HepG2 (cell line): ENCODE results near the gene SPTBN4. TPM values are rescaled to one million over a fixed set of nuclear protein-coding genes. Genes with fewer than 3 reads are reported as not detected.

ENCODE experiments used
- ATAC-seq: fragments of 200-7000 bp; cut with Tn5 transposase; 3 replicates; pipeline ENCODE4 v1.9.1; 2020; ENCODE audit warnings: mild to moderate bottlenecking, moderate library complexity
- BruUV-seq: library from RNA; stranded (reverse); fragments of 400-500 nt; replicated peaks from 2 replicates; lab custom pipeline; 2021; lab: Mats Ljungman, UMichigan
- CTCF ChIA-PET: fragments of 300-600 bp; formaldehyde crosslinking; extraction: SDS; loops from one replicate; lab custom pipeline; 2021; ENCODE audit warnings: low total read pairs, inconsistent platforms, low intra/inter-chr PET ratio; lab: Yijun Ruan, JAX
- POLR2A ChIA-PET: fragments of 350-600 bp; sonication (Branson Sonifier 250); formaldehyde crosslinking; loops from one replicate; lab custom pipeline; 2020; ENCODE audit warnings: antibody characterized with exemption, inconsistent platforms; lab: Yijun Ruan, JAX
- DNase-seq: peaks from one replicate; pipeline ENCODE4 v3.0.0-alpha.2; 2015; ENCODE audit warnings: low spot score
- FAIRE-seq: peaks from 3 replicates; lab custom pipeline; 2011; peaks lifted over from hg19 to GRCh38; lab: Jason Lieb, UNC
- H2AFZ ChIP-seq: one replicate; pipeline ENCODE4 v1.6.1; 2011; ENCODE audit warnings: low read length, inconsistent platforms
- H3K27ac ChIP-seq: fragments of 300-600 bp; 3 replicates; pipeline ENCODE4 v1.8.0; 2011; ENCODE audit warnings: mixed run types, mild to moderate bottlenecking, mixed read lengths, low read length, inconsistent platforms; ENCODE audit not compliant: insufficient read depth; ENCODE audit errors: extremely low read length
- H3K27me3 ChIP-seq, 2 experiments: fragments of 200-600 bp in 1 of 2; 2 replicates in 1 of 2; 3 replicates in 1 of 2; pipeline versions ENCODE4 v1.6.0 to v1.8.0; 2011; ENCODE audit warnings: low read length in 2 of 2, mild to moderate bottlenecking in 2 of 2, moderate library complexity in 2 of 2, inconsistent platforms in 1 of 2; ENCODE audit not compliant: insufficient read depth in 2 of 2, control insufficient read depth in 1 of 2
- H3K36me3 ChIP-seq, 2 experiments: fragments of 200-600 bp in 1 of 2; replicated peaks in 1 of 2; 2 replicates in 1 of 2; 3 replicates in 1 of 2; pipeline versions ENCODE4 v1.5.1 to v1.8.0; 2011; ENCODE audit warnings: low read length in 2 of 2, inconsistent platforms in 1 of 2; ENCODE audit not compliant: insufficient read depth in 2 of 2, control insufficient read depth in 1 of 2
- H3K4me1 ChIP-seq: 2 replicates; pipeline ENCODE4 v1.5.1; 2012; ENCODE audit warnings: low read length, inconsistent platforms; ENCODE audit not compliant: insufficient read depth
- H3K4me2 ChIP-seq: 2 replicates; pipeline ENCODE4 v1.6.0; 2011; ENCODE audit warnings: low read depth, low read length, inconsistent platforms
- H3K4me3 ChIP-seq, 3 experiments: fragments of 200-600 bp in 1 of 3; sonication (generic), shearing (Covaris generic) in 1 of 3; replicated peaks in 1 of 3; 2 replicates each; pipeline ENCODE4 v1.5.1; 2011 to 2016; ENCODE audit warnings: low read length in 3 of 3, inconsistent platforms in 2 of 3, low read depth in 2 of 3, mild to moderate bottlenecking in 2 of 3, control low read depth in 1 of 3, mixed read lengths in 1 of 3; ENCODE audit not compliant: insufficient read depth in 1 of 3
- H3K79me2 ChIP-seq: one replicate; pipeline ENCODE4 v1.6.1; 2011; ENCODE audit warnings: low read length, inconsistent platforms; ENCODE audit not compliant: insufficient read depth
- H3K9ac ChIP-seq: 2 replicates; pipeline ENCODE4 v1.6.0; 2011; ENCODE audit warnings: mild to moderate bottlenecking, low read depth, low read length, inconsistent platforms; ENCODE audit not compliant: insufficient read depth
- H3K9me3 ChIP-seq: 2 replicates; pipeline ENCODE4 v1.5.1; 2012; ENCODE audit warnings: mild to moderate bottlenecking, low read length
- H4K20me1 ChIP-seq: 2 replicates; pipeline ENCODE4 v1.6.0; 2011; ENCODE audit warnings: inconsistent platforms, mild to moderate bottlenecking, low read length, moderate library complexity; ENCODE audit not compliant: insufficient read depth
- ASH2L ChIP-seq: fragments of 300-600, 200-600 bp; sonication (generic); IDR thresholded peaks from 2 replicates; pipeline ENCODE4 v1.7.0; 2017; ENCODE audit warnings: low read depth, mild to moderate bottlenecking, moderate library complexity, mixed read lengths, low read length; ENCODE audit not compliant: insufficient read length
- CCDC6 ChIP-seq: sonication (generic); formaldehyde crosslinking; IDR thresholded peaks from 2 replicates; pipeline ENCODE4 v1.8.1; 2022; ENCODE audit warnings: mild to moderate bottlenecking, missing genetic modification reagents, moderate library complexity
- CHCHD3 ChIP-seq: sonication (generic); formaldehyde crosslinking; IDR thresholded peaks from 2 replicates; pipeline ENCODE4 v1.8.0; 2022; ENCODE audit warnings: mild to moderate bottlenecking, missing genetic modification reagents, moderate library complexity
- CSRNP2 ChIP-seq: sonication (generic); formaldehyde crosslinking; conservative IDR thresholded peaks from 2 replicates; pipeline ENCODE4 v1.8.0; 2022; ENCODE audit warnings: low read depth, missing genetic modification reagents
- FOXC1 ChIP-seq: sonication (generic); formaldehyde crosslinking; IDR thresholded peaks from 2 replicates; pipeline ENCODE4 v1.8.0; 2022; ENCODE audit warnings: mild to moderate bottlenecking, missing genetic modification reagents, borderline replicate concordance
- GABPB1 ChIP-seq: IDR thresholded peaks from 2 replicates; pipeline ENCODE4 v1.6.1; 2016; ENCODE audit warnings: mild to moderate bottlenecking, missing genetic modification reagents, moderate library complexity, missing compliant biosample characterization
- KAT8 ChIP-seq: IDR thresholded peaks from 2 replicates; pipeline ENCODE4 v1.6.1; 2016; ENCODE audit warnings: missing genetic modification reagents, missing compliant biosample characterization
- LCORL ChIP-seq, 2 experiments: fragments of 450-650 bp in 1 of 2; sonication (generic) in 1 of 2; formaldehyde crosslinking in 1 of 2; IDR thresholded peaks; 2 replicates each; pipeline versions ENCODE4 v1.5.0 to v1.6.1; 2017 to 2020; ENCODE audit warnings: antibody characterized with exemption in 1 of 2, missing genetic modification reagents in 1 of 2
- MEIS2 ChIP-seq: sonication (generic); formaldehyde crosslinking; IDR thresholded peaks from 2 replicates; pipeline ENCODE4 v1.9.0; 2021; ENCODE audit warnings: mild to moderate bottlenecking, missing genetic modification reagents
- RFX1 ChIP-seq: fragments of 450-650 bp; IDR thresholded peaks from 2 replicates; pipeline ENCODE4 v1.6.1; 2017
- SALL1 ChIP-seq: sonication (generic); formaldehyde crosslinking; IDR thresholded peaks from 2 replicates; pipeline ENCODE4 v1.8.0; 2022; ENCODE audit warnings: mild to moderate bottlenecking, missing genetic modification reagents
- SAP130 ChIP-seq: IDR thresholded peaks from 2 replicates; pipeline ENCODE4 v1.6.1; 2016; ENCODE audit warnings: low read depth
- ZNF318 ChIP-seq: sonication (generic); formaldehyde crosslinking; IDR thresholded peaks from 2 replicates; pipeline ENCODE4 v1.4.0; 2020; ENCODE audit warnings: mild to moderate bottlenecking, missing genetic modification reagents
- WGBS: methylation state at CpG from one replicate; pipeline ENCODE4 v1.1.6; 2017; ENCODE audit warnings: low lambda C conversion rate; 5-methylcytosine and 5-hydroxymethylcytosine counted together
- in situ Hi-C: cut with HindIII; loops from 2 replicates; pipeline ENCODE4 v1.10.0; 2017; ENCODE audit warnings: low pct_unique_long_range_greater_than_20kb; ENCODE audit not compliant: extremely low pct_ligation_motif_present
- intact Hi-C: fragments of 100-400 bp; cut with micrococcal nuclease; formaldehyde crosslinking; loops from one replicate; pipeline ENCODE4 v1.10.0; 2022; ENCODE audit not compliant: unreplicated experiment
- polyA plus RNA-seq, 8 experiments: library from polyadenylated mRNA; depleted of rRNA in 3 of 8; stranded (reverse) in 7 of 8; unstranded in 1 of 8; fragments of >200 nt; fragmentation: Illumina TruSeq in 4 of 8; extraction: Trizol in 4 of 8; gene quantifications; 2 replicates each; pipeline versions ENCODE4 v1.2.1 to v1.2.3, GENCODE V29; 2011 to 2016; ENCODE audit warnings: low read depth in 4 of 8, missing spikeins in 1 of 8, mixed read lengths in 1 of 8; ENCODE audit not compliant: insufficient read depth in 1 of 8
- total RNA-seq, 5 experiments: library from RNA; depleted of rRNA; stranded (reverse); fragments of >200 nt; fragmentation: Illumina TruSeq; extraction: Trizol; gene quantifications; 2 replicates each; pipeline ENCODE4 v1.2.3, GENCODE V29; 2016; ENCODE audit warnings: low read depth in 1 of 5

The SPTBN4 gene
- total and polyA plus RNA-seq, 2 of the 13 experiments (the other 11 are each of a cell fraction or from before 2014, with no cell fraction given): 0.11 TPM

- no peak overlapping the region for H3K27ac ChIP-seq
- H3K4me2 ChIP-seq: peak overlapping the region; percentile 85
- H3K27me3 ChIP-seq: no peaks in the 10 kb centered on the region; a peak in 1 of 5 replicates
- no TSS peak for BruUV-seq
- H3K36me3 ChIP-seq: no peaks in the 10 kb centered on the region
- H3K4me1 ChIP-seq: peaks cover 29% of the 10 kb centered on the region
- H3K79me2 ChIP-seq: no peaks in the 10 kb centered on the region
- H3K9ac ChIP-seq: peak overlapping the region; percentile 39; the same call in 1 of the 2 replicates
- ATAC-seq (peak; percentile 57), DNase-seq (peak; percentile 56), FAIRE-seq (no peak)
- no peaks in the 10 kb centered on the region for H4K20me1 ChIP-seq
- H3K4me3 ChIP-seq: peak overlapping the region; percentile 35 to 65 (median 51)
- in situ Hi-C loops: no loop called here
- peak overlapping the region; percentile 2 for H2AFZ ChIP-seq
- ChIA-PET POLR2A (interaction anchor here (1.1 kb wide), 1 partner anchor 188 kb away, joined by 3 read pairs; the partner anchor contains the start of genes COQ8B and ITPKC), CTCF (interaction anchor here (2.6 kb wide), 1 partner anchor 105 kb away, joined by 9 read pairs; no protein-coding TSS in a partner anchor)
- 15% methylated on average over 13 of the region's 54 CpGs for WGBS
- no peaks in the 10 kb centered on the region for H3K9me3 ChIP-seq
- intact Hi-C loops: loop anchor here (5.0 to 10.0 kb wide), 3 partner anchors 65 to 225 kb away; partner anchors contain the start of genes BLVRB and SPTBN4
- TF ChIP-seq RFX1 (peak; percentile 69), SAP130 (CRISPR knock-in tag) (peak; percentile 55; the same call in 1 of the 2 replicates), SALL1 (peak; percentile 29; the same call in 1 of the 2 replicates), LCORL (IDR thresholded peaks at IDR 0.05) (no peak), LCORL (CRISPR knock-in tag; IDR thresholded peaks at IDR 0.05) (peak; percentile 38; the same call in 1 of the 2 replicates), CHCHD3 (CRISPR knock-in tag) (peak; percentile 69; the same call in 1 of the 2 replicates), CCDC6 (CRISPR knock-in tag) (0 out of 2 replicates have a peak, but pooled peaks have one; percentile 51), MEIS2 (CRISPR knock-in tag) (peak; percentile 19; the same call in 1 of the 2 replicates), ZNF318 (CRISPR knock-in tag) (no peak), GABPB1 (peak; percentile 70; the same call in 1 of the 2 replicates), ASH2L (peak; percentile 34), FOXC1 (CRISPR knock-in tag) (peak; percentile 49; the same call in 1 of the 2 replicates), KAT8 (CRISPR knock-in tag) (peak; percentile 24; the same call in 1 of the 2 replicates), CSRNP2 (CRISPR knock-in tag) (no peak)
Observed at GRCh38 chr19:40529093-40529954, 62.5 kb downstream of the SPTBN4 start.
